Measurements from ENCODE around the gene SIRPA. TPM values are rescaled to one million over a fixed set of nuclear protein-coding genes. Genes with fewer than 3 reads are reported as not detected.

The SIRPA gene
- total RNA-seq, 1 experiment from 2014 or later: 6.0 TPM

- Histone ChIP-seq H2AFZ (ENCODE audit: low read length) (no peak overlapping the region), H3K4ac (ENCODE audit: low read depth, low read length) (no peak overlapping the region), H3K79me2 (ENCODE audit: insufficient read depth, low read length) (no peaks in the 10 kb centered on the region), H3K9me3 (ENCODE audit: control insufficient read depth, low read depth, low read length) (no peaks in the 10 kb centered on the region), H3K23ac (ENCODE audit: insufficient read length, low read depth, low read length) (no peak overlapping the region), H3T11ph (ENCODE audit: low read length) (no peak overlapping the region), H2BK15ac (ENCODE audit: low read depth, low read length) (no peak overlapping the region), H3K4me1 (ENCODE audit: insufficient read depth, low read length) (no peaks in the 10 kb centered on the region), H4K5ac (ENCODE audit: insufficient read length, low read depth, low read length) (no peak overlapping the region), H3K79me1 (ENCODE audit: insufficient read depth, low read depth, low read length, poor library complexity, severe bottlenecking) (no peaks in the 10 kb centered on the region), H3K56ac (ENCODE audit: insufficient read length, low read depth, low read length) (no peak overlapping the region), H4K91ac (ENCODE audit: insufficient read length, low read depth, low read length) (no peak overlapping the region), H3K23me2 (ENCODE audit: insufficient read length, low read depth, low read length, poor library complexity, severe bottlenecking) (no peaks in the 10 kb centered on the region), H2BK120ac (ENCODE audit: low read depth, low read length, poor library complexity, severe bottlenecking) (no peak overlapping the region), H3K9ac (ENCODE audit: extremely low read depth, insufficient read length, low read length) (no peak overlapping the region), H3K4me2 (ENCODE audit: insufficient read depth, insufficient read length, low read length) (no peak overlapping the region), H2AK5ac (ENCODE audit: insufficient read length, low read length) (no peak overlapping the region), H3K18ac (ENCODE audit: insufficient read length, low read depth, low read length) (no peak overlapping the region), H2BK20ac (ENCODE audit: low read depth, low read length, poor library complexity, severe bottlenecking) (no peak overlapping the region), H2BK12ac (ENCODE audit: insufficient read length, low read depth, low read length) (no peak overlapping the region), H4K20me1 (ENCODE audit: control insufficient read depth, insufficient read depth, insufficient read length) (no peaks in the 10 kb centered on the region), H3K27me3 (ENCODE audit: insufficient read depth, low read length) (no peaks in the 10 kb centered on the region), H3K27ac (ENCODE audit: insufficient read length, low read depth, low read length) (no peak overlapping the region), H4K8ac (replicated peaks; ENCODE audit: insufficient read length, low read depth, low read length) (no peak overlapping the region), H2BK5ac (ENCODE audit: insufficient read length, low read length) (no peak overlapping the region), H3K14ac (ENCODE audit: insufficient read depth, low read length) (no peak overlapping the region)
- H3K9me3 Mint-ChIP-seq: 0 out of 5 replicates have a peak, but pooled peaks cover 0 to 2% of the 10 kb centered on the region in 2 experiments
- peaks cover 14% of the 10 kb centered on the region for H3K27me3 Mint-ChIP-seq (ENCODE audit: low read depth)
- peaks cover 16 to 34% of the 10 kb centered on the region in 2 experiments for H3K4me1 Mint-ChIP-seq
- H3K27ac Mint-ChIP-seq: no peak overlapping the region
- TF ChIP-seq CTCF (conservative IDR thresholded peaks at IDR 0.05): no peak
- H3K4me3 Mint-ChIP-seq: no peak overlapping the region; a peak in 1 of 5 replicates
- DNase-seq: no peak
- no peaks in the 10 kb centered on the region for H3K36me3 Mint-ChIP-seq (ENCODE audit: insufficient read depth in 1 of 3, low read depth in 3 of 3)
- WGBS (ENCODE audit: extremely low coverage, insufficient read length, low lambda C conversion rate): no CpG with 5 or more reads among the region's 9 CpGs
Observed at GRCh38 chr20:1879369-1879768, 15.8 kb upstream of the SIRPA start.

Measured in H9 (cell line).